ENCODE data around the gene EPB41L2. TPM values are rescaled to one million over a fixed set of nuclear protein-coding genes. Genes with fewer than 3 reads are reported as not detected.

The EPB41L2 gene
- total RNA-seq, 1 donor from 2014 or later = 3.2 TPM

DNA sequence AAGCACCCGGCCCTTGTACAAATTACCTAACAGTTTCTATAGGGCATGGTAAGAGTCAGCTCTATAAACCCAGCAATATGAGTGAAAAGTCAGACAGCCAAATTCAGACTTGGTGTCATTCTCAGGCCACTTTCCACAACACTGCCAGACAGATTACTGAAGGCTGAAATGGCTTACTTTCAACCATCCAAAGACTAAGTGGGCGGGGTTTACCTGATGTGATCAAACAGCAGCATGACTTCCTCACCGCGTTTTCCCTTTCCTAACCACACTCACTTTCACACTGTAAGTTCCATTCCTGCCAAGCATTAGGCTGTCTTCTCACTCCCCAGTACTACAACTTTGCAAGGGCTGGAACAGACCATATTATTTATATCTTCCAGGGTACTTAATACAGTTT, 149.9 kb downstream of the EPB41L2 start:
- Histone ChIP-seq H3K27me3 (ENCODE audit: control insufficient read depth, insufficient read depth, low read length) (no peaks in the 10 kb centered on the region), H3K4me3 (ENCODE audit: low read depth, low read length) (no peak overlapping the region), H3K36me3 (ENCODE audit: control insufficient read depth, insufficient read depth, low read length) (no peaks in the 10 kb centered on the region)
- TF ChIP-seq, protein P1, sequence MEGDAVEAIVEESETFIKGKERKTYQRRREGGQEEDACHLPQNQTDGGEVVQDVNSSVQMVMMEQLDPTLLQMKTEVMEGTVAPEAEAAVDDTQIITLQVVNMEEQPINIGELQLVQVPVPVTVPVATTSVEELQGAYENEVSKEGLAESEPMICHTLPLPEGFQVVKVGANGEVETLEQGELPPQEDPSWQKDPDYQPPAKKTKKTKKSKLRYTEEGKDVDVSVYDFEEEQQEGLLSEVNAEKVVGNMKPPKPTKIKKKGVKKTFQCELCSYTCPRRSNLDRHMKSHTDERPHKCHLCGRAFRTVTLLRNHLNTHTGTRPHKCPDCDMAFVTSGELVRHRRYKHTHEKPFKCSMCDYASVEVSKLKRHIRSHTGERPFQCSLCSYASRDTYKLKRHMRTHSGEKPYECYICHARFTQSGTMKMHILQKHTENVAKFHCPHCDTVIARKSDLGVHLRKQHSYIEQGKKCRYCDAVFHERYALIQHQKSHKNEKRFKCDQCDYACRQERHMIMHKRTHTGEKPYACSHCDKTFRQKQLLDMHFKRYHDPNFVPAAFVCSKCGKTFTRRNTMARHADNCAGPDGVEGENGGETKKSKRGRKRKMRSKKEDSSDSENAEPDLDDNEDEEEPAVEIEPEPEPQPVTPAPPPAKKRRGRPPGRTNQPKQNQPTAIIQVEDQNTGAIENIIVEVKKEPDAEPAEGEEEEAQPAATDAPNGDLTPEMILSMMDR (IDR thresholded peaks at IDR 0.05; ENCODE audit: insufficient read depth, low read length, severe bottlenecking) = no peak
- FAIRE-seq = no peak
- no peak for DNase-seq (ENCODE audit: low read depth)

DNA sequence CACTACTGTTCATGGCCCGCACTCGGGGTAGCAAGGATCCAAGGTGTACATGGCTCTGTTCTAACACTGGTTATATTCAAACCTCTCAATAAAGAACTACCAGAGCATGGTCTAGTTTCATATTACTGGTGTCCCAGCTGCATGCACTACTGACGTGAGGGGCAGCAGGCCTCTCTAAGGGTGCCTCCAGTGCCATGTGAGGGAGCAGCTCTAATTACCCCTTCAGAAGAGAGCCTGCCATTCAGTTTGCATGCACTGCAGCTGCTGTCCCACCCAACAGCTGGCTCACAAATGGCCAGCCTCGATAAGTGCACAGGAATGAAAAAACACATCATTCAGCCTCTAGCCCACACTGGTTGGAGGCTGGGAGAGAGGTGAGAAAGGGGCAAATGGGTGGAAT, 150.6 kb downstream of the EPB41L2 start:
- DNase-seq (ENCODE audit: low read depth) = no peak
- no peak overlapping the region for H3K4me3 ChIP-seq (ENCODE audit: low read depth, low read length)
- TF ChIP-seq, protein P1 (IDR thresholded peaks at IDR 0.05; ENCODE audit: insufficient read depth, low read length, severe bottlenecking) = no peak
- no peak for FAIRE-seq
- no peaks in the 10 kb centered on the region for H3K27me3 ChIP-seq (ENCODE audit: control insufficient read depth, insufficient read depth, low read length)
- no peaks in the 10 kb centered on the region for H3K36me3 ChIP-seq (ENCODE audit: control insufficient read depth, insufficient read depth, low read length)

DNA sequence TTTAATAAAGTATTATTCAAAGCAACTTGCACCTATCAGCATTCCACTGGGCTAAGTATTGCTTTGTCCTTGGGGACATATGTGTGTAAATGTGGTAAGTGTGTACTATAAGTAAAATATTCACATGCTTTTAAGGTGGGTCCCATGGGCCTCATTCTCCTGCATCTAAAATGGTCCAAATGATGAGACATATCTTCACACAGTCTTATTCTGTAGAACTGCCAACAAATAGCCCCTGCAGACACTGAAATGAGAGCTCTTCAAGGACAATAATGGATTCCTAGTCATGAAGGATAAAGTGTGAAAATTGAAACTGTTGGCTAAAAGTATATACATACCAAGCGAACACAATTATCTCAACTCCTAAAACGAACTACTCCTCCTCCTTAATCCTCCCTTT, 154.1 kb downstream of the EPB41L2 start:
- DNase-seq (ENCODE audit: low read depth) = no peak
- TF ChIP-seq, protein P1 (IDR thresholded peaks at IDR 0.05; ENCODE audit: insufficient read depth, low read length, severe bottlenecking) = no peak
- no peak for FAIRE-seq
- Histone ChIP-seq H3K36me3 (ENCODE audit: control insufficient read depth, insufficient read depth, low read length) (no peaks in the 10 kb centered on the region), H3K4me3 (ENCODE audit: low read depth, low read length) (no peak overlapping the region), H3K27me3 (ENCODE audit: control insufficient read depth, insufficient read depth, low read length) (no peaks in the 10 kb centered on the region)

DNA sequence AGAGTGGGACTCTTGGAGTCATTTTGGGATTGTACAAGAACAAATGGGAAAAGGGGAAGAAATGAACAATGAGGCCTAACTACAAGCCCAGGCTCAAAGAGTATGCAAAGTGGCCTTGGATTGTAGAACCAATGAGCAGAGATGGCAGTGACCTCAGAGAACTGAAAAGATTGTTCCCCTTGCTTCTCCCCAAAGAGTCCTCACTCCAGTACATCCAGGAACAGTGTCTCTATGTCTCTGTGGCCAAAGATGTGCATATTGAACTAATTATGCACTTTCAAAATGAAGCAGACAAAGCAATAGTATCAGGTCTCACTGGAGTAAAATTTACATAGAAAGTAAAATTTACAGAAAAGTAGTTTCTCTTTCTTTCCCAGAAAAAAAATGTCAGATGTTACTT, 154.9 kb downstream of the EPB41L2 start:
- FAIRE-seq = no peak
- H3K27me3 ChIP-seq (ENCODE audit: control insufficient read depth, insufficient read depth, low read length) = no peaks in the 10 kb centered on the region
- H3K4me3 ChIP-seq (ENCODE audit: low read depth, low read length) = no peak overlapping the region
- TF ChIP-seq, protein P1 (IDR thresholded peaks at IDR 0.05; ENCODE audit: insufficient read depth, low read length, severe bottlenecking) = no peak
- no peaks in the 10 kb centered on the region for H3K36me3 ChIP-seq (ENCODE audit: control insufficient read depth, insufficient read depth, low read length)
- DNase-seq (ENCODE audit: low read depth) = no peak

DNA sequence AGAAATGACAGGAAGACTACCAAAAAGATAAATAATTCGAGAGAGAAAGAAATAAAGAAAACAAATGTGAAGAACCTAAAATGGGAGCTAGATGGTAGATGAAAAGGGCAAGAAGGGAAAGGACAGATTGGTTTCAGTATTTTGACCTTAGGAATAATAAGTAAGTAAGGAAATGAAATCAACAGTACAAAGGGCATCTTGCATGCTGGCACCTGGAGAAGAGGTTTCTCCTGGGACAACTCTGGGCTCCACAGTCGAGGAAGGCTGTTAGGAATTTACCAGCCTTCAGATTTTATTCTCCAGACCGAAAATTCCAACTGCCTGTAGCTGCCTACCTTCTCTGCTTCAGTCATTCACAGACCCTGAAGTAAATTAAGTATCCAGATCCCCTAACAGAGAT, 155.4 kb downstream of the EPB41L2 start:
- Histone ChIP-seq H3K36me3 (ENCODE audit: control insufficient read depth, insufficient read depth, low read length) (no peaks in the 10 kb centered on the region), H3K27me3 (ENCODE audit: control insufficient read depth, insufficient read depth, low read length) (no peaks in the 10 kb centered on the region), H3K4me3 (ENCODE audit: low read depth, low read length) (no peak overlapping the region)
- FAIRE-seq (no peak), DNase-seq (ENCODE audit: low read depth) (no peak)
- TF ChIP-seq, protein P1 (IDR thresholded peaks at IDR 0.05; ENCODE audit: insufficient read depth, low read length, severe bottlenecking) = no peak

DNA sequence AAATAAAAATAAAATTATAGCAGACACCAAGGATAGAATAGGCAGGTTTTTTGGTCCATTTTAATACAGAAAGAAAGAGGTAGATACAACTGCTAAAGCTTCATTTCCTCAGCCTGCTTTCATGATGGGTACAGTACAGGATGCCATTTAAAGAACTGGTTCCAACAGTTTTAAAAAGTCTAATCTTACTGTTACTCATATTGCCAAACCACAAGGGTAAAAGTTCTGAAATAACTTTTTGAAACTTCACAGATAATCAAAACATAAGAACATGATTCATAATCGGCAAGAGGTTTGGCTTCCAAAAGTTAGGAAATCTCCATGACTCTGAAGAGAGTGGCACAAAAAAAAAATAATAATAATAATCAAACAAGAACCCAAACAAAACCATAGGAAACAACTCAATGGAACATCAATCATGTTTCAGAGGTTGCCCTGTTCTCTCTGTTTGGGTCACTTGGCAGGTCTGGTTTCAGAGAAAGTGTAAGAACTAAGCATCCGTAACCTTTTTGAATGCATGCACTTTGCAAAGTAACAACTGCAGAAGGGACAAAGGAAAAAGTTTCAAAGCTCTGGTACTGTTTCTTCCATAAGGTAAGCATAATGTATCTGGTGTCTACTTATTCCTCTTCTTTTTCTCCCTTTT, 156.2 kb downstream of the EPB41L2 start:
- no peak overlapping the region for H3K4me3 ChIP-seq (ENCODE audit: low read depth, low read length)
- TF ChIP-seq, protein P1 (IDR thresholded peaks at IDR 0.05; ENCODE audit: insufficient read depth, low read length, severe bottlenecking) = no peak
- no peaks in the 10 kb centered on the region for H3K36me3 ChIP-seq (ENCODE audit: control insufficient read depth, insufficient read depth, low read length)
- H3K27me3 ChIP-seq (ENCODE audit: control insufficient read depth, insufficient read depth, low read length) = no peaks in the 10 kb centered on the region
- DNase-seq (ENCODE audit: low read depth) = peak; percentile 63
- FAIRE-seq = no peak

Measured in bronchial epithelial cell (primary cell).